Loucy (cell line): ENCODE results near the gene ZDHHC19.

Source experiments
- H2AFZ ChIP-seq: fragments of 200-600 bp; sonication (generic); 2 replicates; pipeline ENCODE4 v1.6.0; 2016; ENCODE audit warnings: antibody characterized with exemption, mild to moderate bottlenecking, low read length, moderate library complexity
- H3F3A ChIP-seq: fragments of 200-600 bp; 2 replicates; pipeline ENCODE4 v1.6.0; 2016; ENCODE audit warnings: antibody characterized with exemption, low read depth, mild to moderate bottlenecking
- H3K27me3 ChIP-seq: fragments of 200-600 bp; sonication (generic); 2 replicates; pipeline ENCODE4 v1.6.1; 2014; ENCODE audit warnings: low read length, mild to moderate bottlenecking; ENCODE audit not compliant: insufficient read depth, poor library complexity, severe bottlenecking
- H3K36me3 ChIP-seq: fragments of 200-600 bp; sonication (generic); 2 replicates; pipeline ENCODE4 v1.6.1; 2016; ENCODE audit warnings: low read length; ENCODE audit not compliant: insufficient read depth
- H3K4me1 ChIP-seq: fragments of 200-600 bp; sonication (generic); 2 replicates; pipeline ENCODE4 v1.5.1; 2014; ENCODE audit warnings: low read length, mild to moderate bottlenecking; ENCODE audit not compliant: insufficient read depth, poor library complexity, severe bottlenecking
- H3K4me2 ChIP-seq: fragments of 200-600 bp; sonication (generic); 2 replicates; pipeline ENCODE4 v1.6.0; 2014; ENCODE audit warnings: antibody characterized with exemption, low read length, low read depth, mild to moderate bottlenecking; ENCODE audit not compliant: poor library complexity, severe bottlenecking
- H3K4me3 ChIP-seq: fragments of 200-600 bp; sonication (generic); 2 replicates; pipeline ENCODE4 v1.5.1; 2014; ENCODE audit warnings: low read length, mild to moderate bottlenecking, mixed read lengths; ENCODE audit not compliant: poor library complexity, severe bottlenecking
- H3K79me2 ChIP-seq: fragments of 200-600 bp; sonication (generic); 2 replicates; pipeline ENCODE4 v1.6.1; 2014; ENCODE audit warnings: low read length; ENCODE audit not compliant: insufficient read depth
- H3K9ac ChIP-seq: fragments of 200-600 bp; sonication (generic); 2 replicates; pipeline ENCODE4 v1.6.0; 2014; ENCODE audit warnings: mild to moderate bottlenecking, low read depth, low read length, moderate library complexity; ENCODE audit not compliant: poor library complexity, severe bottlenecking
- H3K9me2 ChIP-seq: fragments of 200-600 bp; sonication (generic); replicated peaks from 2 replicates; pipeline ENCODE4 v1.6.1; 2016; ENCODE audit warnings: low read depth, low read length, mixed read lengths
- H3K9me3 ChIP-seq: fragments of 200-600 bp; sonication (generic); 2 replicates; pipeline ENCODE4 v1.6.1; 2014; ENCODE audit warnings: mild to moderate bottlenecking, antibody characterized with exemption, low read length, low read depth; ENCODE audit not compliant: insufficient read depth
- H4K20me1 ChIP-seq: fragments of 200-600 bp; sonication (generic); 2 replicates; pipeline ENCODE4 v1.6.0; 2014; ENCODE audit warnings: antibody characterized with exemption, low read length, mild to moderate bottlenecking; ENCODE audit not compliant: insufficient read depth, poor library complexity, severe bottlenecking
- EZH2phosphoT487 ChIP-seq: fragments of 200-600 bp; IDR thresholded peaks from 2 replicates; pipeline ENCODE4 v1.6.1; 2018; ENCODE audit warnings: antibody characterized with exemption, mild to moderate bottlenecking, moderate library complexity, borderline replicate concordance
- TF ChIP-seq, protein P1 (sequence below): fragments of 200-600 bp; sonication (generic); conservative IDR thresholded peaks from 2 replicates; pipeline ENCODE4 v1.5.1; 2014; ENCODE audit warnings: mild to moderate bottlenecking, antibody characterized with exemption, low read length

Gene ZDHHC19

DNA sequence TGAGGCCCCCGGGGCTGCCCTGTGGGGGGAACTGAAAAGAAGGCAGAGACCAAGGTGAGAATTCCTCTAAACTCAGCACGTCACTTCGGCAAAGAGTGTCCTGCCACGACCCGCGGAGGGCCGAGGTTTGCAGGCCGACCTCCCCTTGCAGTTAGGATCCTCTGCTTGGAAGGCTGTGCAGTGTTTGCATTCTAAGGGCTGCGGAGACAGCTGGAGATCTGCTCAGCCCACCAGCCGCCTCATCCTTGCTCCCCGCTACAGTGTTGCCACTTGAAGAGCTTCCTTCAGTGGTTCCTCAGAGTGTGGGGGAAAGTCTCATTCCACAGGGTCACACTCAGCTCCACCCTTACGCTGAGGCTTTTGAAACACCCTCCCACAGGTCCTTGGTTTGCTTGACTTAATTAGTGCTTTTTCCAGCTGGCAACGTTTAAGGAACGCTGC lies 15.9 kb upstream of the ZDHHC19 start:
- Histone ChIP-seq H3F3A (no peaks in the 10 kb centered on the region), H2AFZ (no peak overlapping the region), H3K9me2 (no peaks in the 10 kb centered on the region), H4K20me1 (no peaks in the 10 kb centered on the region), H3K4me2 (no peak overlapping the region), H3K79me2 (no peaks in the 10 kb centered on the region), H3K27me3 (no peaks in the 10 kb centered on the region), H3K9ac (no peak overlapping the region), H3K36me3 (no peaks in the 10 kb centered on the region), H3K4me3 (no peak overlapping the region), H3K4me1 (no peaks in the 10 kb centered on the region), H3K9me3 (no peaks in the 10 kb centered on the region)
- TF ChIP-seq, protein P1, sequence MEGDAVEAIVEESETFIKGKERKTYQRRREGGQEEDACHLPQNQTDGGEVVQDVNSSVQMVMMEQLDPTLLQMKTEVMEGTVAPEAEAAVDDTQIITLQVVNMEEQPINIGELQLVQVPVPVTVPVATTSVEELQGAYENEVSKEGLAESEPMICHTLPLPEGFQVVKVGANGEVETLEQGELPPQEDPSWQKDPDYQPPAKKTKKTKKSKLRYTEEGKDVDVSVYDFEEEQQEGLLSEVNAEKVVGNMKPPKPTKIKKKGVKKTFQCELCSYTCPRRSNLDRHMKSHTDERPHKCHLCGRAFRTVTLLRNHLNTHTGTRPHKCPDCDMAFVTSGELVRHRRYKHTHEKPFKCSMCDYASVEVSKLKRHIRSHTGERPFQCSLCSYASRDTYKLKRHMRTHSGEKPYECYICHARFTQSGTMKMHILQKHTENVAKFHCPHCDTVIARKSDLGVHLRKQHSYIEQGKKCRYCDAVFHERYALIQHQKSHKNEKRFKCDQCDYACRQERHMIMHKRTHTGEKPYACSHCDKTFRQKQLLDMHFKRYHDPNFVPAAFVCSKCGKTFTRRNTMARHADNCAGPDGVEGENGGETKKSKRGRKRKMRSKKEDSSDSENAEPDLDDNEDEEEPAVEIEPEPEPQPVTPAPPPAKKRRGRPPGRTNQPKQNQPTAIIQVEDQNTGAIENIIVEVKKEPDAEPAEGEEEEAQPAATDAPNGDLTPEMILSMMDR: no peak
- no peak for TF ChIP-seq EZH2phosphoT487

DNA sequence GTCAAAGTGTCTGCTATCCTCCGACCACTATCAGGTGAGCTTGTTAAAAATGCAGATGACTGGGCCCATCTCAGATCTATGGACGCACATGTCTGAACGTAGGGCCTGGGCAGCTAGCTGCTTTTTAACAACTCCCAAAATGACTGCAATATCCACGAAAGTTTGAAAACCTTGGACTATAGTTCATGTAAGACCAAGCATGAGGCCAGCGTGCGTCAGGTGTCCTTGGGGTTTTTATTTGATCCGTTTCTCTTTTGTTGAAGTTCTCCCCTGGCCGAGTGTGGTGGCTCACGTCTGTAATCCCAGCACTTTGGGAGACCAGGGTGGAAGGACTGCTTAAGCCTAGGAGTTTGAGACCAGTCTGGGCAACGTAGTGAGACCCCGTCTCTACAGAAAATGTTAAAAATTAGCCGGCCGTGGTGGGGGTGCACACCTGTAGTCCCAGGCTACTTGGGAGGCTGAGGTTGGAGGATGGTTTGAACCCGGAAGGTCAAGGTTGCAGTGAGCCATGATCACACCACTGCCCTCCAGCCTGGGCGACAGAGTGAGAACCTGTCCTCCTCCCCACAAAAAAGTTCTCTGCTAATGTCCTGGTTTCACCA lies 14.7 kb upstream of the ZDHHC19 start:
- Histone ChIP-seq H3K9me3 (no peaks in the 10 kb centered on the region), H2AFZ (no peak overlapping the region), H3K27me3 (no peaks in the 10 kb centered on the region), H4K20me1 (no peaks in the 10 kb centered on the region), H3K36me3 (no peaks in the 10 kb centered on the region), H3K4me1 (no peaks in the 10 kb centered on the region), H3F3A (no peaks in the 10 kb centered on the region), H3K4me3 (no peak overlapping the region), H3K9ac (no peak overlapping the region), H3K4me2 (no peak overlapping the region), H3K9me2 (no peaks in the 10 kb centered on the region), H3K79me2 (no peaks in the 10 kb centered on the region)
- no peak for TF ChIP-seq EZH2phosphoT487
- TF ChIP-seq, protein P1: no peak

DNA sequence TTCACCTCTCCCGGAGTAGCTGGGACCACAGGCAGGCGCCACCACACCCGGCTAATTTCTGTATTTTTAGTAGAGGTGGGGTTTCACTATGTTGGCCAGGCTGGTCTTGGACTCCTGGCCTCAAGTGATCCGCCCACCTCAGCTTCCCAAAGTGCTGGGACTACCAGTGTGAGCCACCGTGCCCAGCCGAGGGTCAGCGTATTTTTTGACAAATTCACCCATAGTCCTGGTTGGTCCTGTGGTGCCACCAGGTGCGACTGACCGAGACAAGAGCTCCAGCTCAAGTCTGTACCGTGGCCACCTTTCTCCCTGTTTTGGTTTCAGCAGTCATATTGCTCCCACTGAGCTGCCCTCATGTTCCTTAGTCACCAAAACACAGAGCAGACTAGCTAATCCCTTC lies 13.9 kb upstream of the ZDHHC19 start:
- Histone ChIP-seq H3K79me2 (no peaks in the 10 kb centered on the region), H3K4me3 (no peak overlapping the region), H3K9me3 (no peaks in the 10 kb centered on the region), H3K9me2 (no peaks in the 10 kb centered on the region), H3K9ac (no peak overlapping the region), H3K36me3 (no peaks in the 10 kb centered on the region), H3K4me2 (no peak overlapping the region), H3K27me3 (no peaks in the 10 kb centered on the region), H4K20me1 (no peaks in the 10 kb centered on the region), H2AFZ (no peak overlapping the region), H3K4me1 (peaks cover under 1% of the 10 kb centered on the region), H3F3A (no peaks in the 10 kb centered on the region)
- TF ChIP-seq, protein P1: no peak
- no peak for TF ChIP-seq EZH2phosphoT487
